GM12864 (cell line): ENCODE data around the gene UGDH.
A peak's percentile ranks its signal among the peaks of the same experiment; 100 is the strongest.

ENCODE experiments used
- DNase-seq: peaks from one replicate; pipeline ENCODE4 v3.0.0-alpha.2; 2011; ENCODE audit warnings: low read depth
- H3K4me3 ChIP-seq: 2 replicates; pipeline ENCODE4 v1.5.1; 2011; ENCODE audit warnings: mild to moderate bottlenecking, low read depth, low read length, control low read depth
- TF ChIP-seq, protein P1 (sequence below): IDR thresholded peaks from 2 replicates; pipeline ENCODE4 v1.5.1; 2011; ENCODE audit warnings: low read depth, mild to moderate bottlenecking, moderate library complexity, low read length, control low read depth, inconsistent platforms; ENCODE audit errors: missing control alignments

UGDH gene

DNA sequence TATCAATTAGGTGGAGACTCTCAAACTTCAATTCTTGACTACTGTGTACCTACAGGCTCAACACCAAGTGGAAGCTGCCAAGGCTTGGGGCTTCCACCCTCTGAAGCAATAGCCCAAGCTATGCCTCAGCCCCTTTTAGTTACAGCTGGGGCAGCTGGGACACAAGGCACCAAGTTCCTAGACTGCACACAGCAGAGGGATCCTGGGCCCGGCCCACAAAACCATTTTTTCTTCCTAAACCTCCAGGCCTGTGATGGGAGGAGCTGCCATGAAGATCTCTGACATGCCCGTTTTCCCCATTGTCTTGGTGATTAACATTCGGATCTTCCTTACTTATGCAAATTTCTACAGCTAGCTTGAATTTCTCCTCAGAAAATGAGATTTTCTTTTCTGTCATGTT, 3.4 kb upstream of the UGDH start:
- DNase-seq = no peak
- TF ChIP-seq, protein P1, sequence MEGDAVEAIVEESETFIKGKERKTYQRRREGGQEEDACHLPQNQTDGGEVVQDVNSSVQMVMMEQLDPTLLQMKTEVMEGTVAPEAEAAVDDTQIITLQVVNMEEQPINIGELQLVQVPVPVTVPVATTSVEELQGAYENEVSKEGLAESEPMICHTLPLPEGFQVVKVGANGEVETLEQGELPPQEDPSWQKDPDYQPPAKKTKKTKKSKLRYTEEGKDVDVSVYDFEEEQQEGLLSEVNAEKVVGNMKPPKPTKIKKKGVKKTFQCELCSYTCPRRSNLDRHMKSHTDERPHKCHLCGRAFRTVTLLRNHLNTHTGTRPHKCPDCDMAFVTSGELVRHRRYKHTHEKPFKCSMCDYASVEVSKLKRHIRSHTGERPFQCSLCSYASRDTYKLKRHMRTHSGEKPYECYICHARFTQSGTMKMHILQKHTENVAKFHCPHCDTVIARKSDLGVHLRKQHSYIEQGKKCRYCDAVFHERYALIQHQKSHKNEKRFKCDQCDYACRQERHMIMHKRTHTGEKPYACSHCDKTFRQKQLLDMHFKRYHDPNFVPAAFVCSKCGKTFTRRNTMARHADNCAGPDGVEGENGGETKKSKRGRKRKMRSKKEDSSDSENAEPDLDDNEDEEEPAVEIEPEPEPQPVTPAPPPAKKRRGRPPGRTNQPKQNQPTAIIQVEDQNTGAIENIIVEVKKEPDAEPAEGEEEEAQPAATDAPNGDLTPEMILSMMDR = no peak
- H3K4me3 ChIP-seq = no peak overlapping the region

DNA sequence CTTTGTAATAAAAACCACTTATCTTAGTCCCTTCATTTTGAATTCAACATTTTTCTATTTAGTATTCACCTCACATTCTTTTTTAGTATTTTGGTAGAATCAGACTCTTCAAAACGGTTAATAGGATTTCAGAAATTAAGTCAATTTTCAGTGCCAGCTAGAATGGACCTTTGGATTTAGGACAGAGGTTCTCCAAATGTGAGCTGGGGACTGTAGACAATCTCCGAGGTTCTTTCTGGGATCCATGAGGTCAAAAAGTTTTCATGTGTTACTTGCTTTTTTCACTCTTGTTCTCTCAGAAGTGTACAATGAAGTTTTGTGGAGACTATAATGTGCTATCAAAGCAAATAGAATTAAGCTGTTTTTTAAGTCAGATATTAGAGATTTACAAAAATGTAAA, 2.3 kb upstream of the UGDH start:
- DNase-seq = no peak
- TF ChIP-seq, protein P1 = no peak
- no peak overlapping the region for H3K4me3 ChIP-seq

DNA sequence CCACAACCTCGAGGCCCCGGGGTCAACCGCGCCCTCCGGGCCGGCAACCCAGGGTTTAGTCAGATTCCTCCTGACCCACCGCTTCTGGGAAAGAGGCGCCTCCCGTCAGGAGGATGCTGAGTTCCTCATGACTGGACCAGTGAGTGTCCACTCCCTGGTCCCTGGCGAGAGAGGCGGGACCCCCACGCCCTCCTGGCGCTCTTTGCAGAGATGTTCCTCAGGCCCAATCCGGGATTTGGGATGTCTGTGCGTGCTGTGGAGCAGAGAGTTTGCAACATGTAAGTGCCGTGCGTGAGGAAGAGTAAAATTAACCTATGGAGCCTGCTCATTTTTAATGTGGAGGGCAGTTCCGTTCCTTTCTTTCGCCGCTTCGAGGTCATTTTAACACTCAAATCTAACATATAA, 824 bp upstream of the UGDH start:
- DNase-seq = no peak

DNA sequence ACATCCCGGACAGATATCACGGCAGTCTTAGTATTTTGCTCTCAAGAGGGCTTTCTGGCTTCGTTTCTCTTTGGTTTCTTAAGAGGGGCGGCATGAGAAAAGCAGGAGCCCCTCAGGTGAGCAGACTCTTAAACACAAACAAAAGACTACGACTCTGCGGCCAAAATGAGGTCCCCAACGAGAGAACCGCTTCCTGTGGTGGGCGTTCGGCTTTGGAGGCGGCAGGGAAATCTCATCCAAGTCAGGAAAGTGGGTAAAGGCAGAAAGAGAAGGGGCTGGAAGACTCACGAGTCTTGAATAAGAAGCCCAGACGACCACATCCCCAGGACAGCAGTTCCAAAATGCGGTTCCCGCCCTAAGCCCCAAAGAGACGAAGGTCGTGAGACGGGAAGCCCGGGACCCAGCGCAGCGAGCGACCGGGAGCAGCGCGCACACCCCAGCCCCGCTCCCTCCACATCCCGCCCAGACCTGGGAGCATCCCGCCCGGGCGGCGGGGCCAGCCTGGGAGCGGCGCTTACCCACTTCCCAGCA, 409 bp downstream of the UGDH start:
- DNase-seq = no peak
- TF ChIP-seq, protein P1 = no peak
- peak overlapping the region; percentile 95 for H3K4me3 ChIP-seq

More for the DNA sequence above, 824 bp upstream of the UGDH start:
- TF ChIP-seq, protein P1 = no peak
- peak overlapping the region; percentile 95 for H3K4me3 ChIP-seq

DNA sequence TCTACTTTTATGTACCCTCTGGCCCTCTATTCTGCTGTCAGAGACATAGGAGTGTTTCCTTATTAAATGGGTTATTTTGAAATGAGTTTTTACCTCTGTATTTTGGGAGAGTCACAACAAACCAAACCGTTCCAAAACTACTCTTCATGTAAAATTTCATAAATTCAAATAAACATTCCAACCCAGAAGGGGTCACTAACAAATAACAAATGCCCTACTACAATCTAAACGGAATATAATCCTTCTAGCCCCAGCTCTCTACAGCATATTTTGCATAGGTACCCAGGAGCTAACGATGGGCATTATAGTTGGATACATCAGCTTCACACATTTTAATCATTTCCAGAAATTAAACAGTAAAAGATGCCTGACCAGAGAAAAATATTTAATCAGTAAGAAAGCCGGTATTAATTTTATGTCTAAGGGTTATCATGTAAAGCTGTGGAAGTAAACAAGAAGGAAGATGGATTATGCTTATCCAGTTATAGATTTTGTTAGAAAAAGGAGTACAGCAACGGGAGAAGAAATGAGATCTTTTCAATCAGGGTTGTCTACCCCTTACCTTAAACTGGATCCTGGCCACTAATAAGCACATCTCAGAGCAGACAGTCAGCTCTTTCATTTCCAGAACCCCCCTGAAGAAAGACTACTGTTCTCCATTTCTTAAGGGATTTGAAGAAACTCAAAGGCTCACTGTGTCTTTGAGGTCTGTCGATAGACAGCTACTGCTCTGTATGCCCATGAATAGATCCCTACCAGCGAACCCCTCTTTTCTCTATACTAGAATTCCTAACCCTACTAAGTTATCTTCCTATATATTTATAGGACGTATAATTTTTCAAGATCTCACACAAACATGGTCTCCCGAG, 1.2 kb downstream of the UGDH start:
- no peak for DNase-seq
- TF ChIP-seq, protein P1 = no peak
- H3K4me3 ChIP-seq = peak overlapping the region; percentile 95

DNA sequence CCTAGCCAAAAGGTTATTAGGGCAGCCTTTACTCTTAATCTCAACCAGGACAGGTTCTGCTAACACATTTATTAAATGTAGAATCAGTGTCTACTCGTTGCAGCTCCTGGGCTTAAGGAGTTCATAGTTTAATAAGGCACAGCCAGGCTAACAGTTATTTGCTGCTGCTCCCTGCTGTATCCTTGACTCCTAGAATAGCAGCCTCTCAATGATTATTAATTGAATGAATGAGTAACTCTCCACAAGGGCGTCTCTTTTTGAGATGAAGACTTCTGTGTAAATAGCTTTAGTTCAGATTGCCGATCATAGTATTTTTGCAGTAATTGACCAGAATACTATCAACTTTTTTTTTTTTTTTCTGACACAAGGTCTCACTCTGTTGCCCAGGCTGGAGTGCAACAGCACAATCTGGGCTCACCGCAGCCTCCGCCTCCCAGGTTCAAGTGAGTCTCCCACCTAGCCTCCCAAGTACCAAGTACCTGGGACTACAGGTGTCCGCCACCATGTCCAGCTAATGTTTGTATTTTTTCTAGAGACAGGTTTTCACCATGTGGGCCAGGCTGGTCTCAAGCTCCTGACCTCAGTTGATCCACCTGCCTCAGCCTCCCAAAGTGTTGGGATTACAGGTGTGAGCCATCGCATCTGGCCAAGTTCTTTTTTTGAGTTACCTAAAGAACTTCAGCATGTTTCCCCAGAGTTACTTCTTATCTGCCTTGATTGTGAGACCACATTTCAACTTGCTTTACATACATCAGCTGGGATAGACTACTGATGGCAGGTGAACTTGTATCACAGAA, 2.9 kb downstream of the UGDH start:
- TF ChIP-seq, protein P1 = no peak
- no peak overlapping the region for H3K4me3 ChIP-seq
- DNase-seq = no peak
